Measurements from ENCODE around the gene FAM216B.

- no peak for TF ChIP-seq EZH2 (IDR thresholded peaks at IDR 0.05; ENCODE audit: borderline replicate concordance)
- TF ChIP-seq CTCF (IDR thresholded peaks at IDR 0.05; ENCODE audit: poor library complexity): no peak
- no peak for TF ChIP-seq EZH2phosphoT487 (IDR thresholded peaks at IDR 0.05; ENCODE audit: low read depth, severe bottlenecking, unreplicated experiment)
These were observed 22.9 kb upstream of the FAM216B start for GRCh38 chr13:42758515-42758914.
